Activated naive CD8-positive, alpha-beta T cell treated with anti-CD3 and anti-CD28 coated beads, Interleukin-2, amount 10 ng/mL, durations not matched to agents 7 days and 5 days (primary cell): Measurements from ENCODE around the gene PRDM16. TPM values are rescaled to one million over a fixed set of nuclear protein-coding genes. Genes with fewer than 3 reads are reported as not detected.

Source experiments
- ATAC-seq: fragments of 150-1000 bp; cut with Tn5 transposase; one replicate; pipeline ENCODE4 v1.10.0; 2021; ENCODE audit warnings: low read depth, moderate library complexity
- POLR2A ChIA-PET: fragments of 350-600 bp; sonication (Branson Sonifier 250); formaldehyde crosslinking; loops from one replicate; lab custom pipeline; 2021; ENCODE audit warnings: antibody characterized with exemption; lab: Charles Lee
- DNase-seq: peaks from one replicate; pipeline ENCODE4 v3.0.0; 2021
- H3K27ac Mint-ChIP-seq: one replicate; pipeline ENCODE4 v1.8.0; 2022; ENCODE audit warnings: mild to moderate bottlenecking, mixed read lengths
- H3K27me3 Mint-ChIP-seq: one replicate; pipeline ENCODE4 v1.8.0; 2022; ENCODE audit warnings: mild to moderate bottlenecking, moderate library complexity, mixed read lengths
- H3K36me3 Mint-ChIP-seq: one replicate; pipeline ENCODE4 v1.8.0; 2021; ENCODE audit warnings: mild to moderate bottlenecking, mixed read lengths
- H3K4me1 Mint-ChIP-seq: one replicate; pipeline ENCODE4 v1.8.0; 2021; ENCODE audit warnings: mixed read lengths
- H3K4me3 Mint-ChIP-seq: one replicate; pipeline ENCODE4 v1.8.0; 2022; ENCODE audit warnings: mild to moderate bottlenecking, moderate library complexity, mixed read lengths
- H3K9me3 Mint-ChIP-seq: one replicate; pipeline ENCODE4 v1.8.0; 2021; ENCODE audit warnings: mixed read lengths
- total RNA-seq, 2 experiments: library from RNA; stranded (reverse); gene quantifications; one replicate each; pipeline ENCODE4 v1.2.3, GENCODE V29; 2021

PRDM16 gene
- total RNA-seq, 2 experiments from 2014 or later, result not detected

DNA sequence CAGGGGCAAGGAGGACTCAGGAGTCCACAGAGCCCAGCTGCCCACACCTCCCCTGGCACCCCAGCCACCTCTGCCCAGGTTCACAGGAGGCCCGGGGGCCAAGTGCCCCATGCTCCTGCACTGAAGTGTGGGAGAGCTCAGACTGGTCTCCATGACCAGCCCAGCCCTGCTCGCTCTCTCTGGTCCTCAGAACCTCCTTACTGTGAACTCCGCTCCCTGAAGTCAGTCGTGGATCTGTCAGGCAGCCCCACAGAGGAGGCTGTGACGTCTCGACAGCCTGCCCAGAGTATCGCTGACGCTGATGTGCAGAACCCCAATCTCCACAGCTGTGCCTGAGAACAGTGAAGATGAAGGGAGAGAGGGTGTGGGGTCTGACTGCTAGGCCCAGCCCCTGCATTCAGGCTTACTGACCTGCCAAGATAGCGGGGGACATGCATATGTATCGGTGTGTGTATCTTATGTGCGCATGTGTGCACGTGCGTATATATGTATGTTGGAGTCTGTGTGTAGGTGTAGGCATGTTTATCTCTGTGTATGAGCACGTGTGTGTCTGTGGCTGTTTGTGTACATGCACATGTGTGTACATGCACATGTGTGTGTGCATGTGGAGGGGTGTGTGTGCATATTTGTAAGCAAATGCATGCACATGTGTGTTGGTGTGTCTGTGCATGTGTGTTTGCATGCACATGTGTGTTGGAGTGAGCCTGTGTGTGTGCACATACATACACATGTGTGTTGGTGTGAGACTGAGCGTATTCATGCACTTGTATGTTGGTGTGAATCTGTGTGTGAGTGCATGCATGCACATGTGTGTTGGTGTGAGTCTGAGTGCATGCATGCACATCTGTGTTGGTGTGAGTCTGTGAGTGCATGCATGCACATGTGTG is 267.0 kb downstream of the PRDM16 start:
- Mint-ChIP-seq H3K27me3 (no peaks in the 10 kb centered on the region), H3K9me3 (no peaks in the 10 kb centered on the region), H3K36me3 (no peaks in the 10 kb centered on the region), H3K27ac (no peak overlapping the region), H3K4me3 (no peak overlapping the region), H3K4me1 (no peaks in the 10 kb centered on the region)
- POLR2A ChIA-PET, result no interaction called here
- DNase-seq (no peak), ATAC-seq (no peak)

DNA sequence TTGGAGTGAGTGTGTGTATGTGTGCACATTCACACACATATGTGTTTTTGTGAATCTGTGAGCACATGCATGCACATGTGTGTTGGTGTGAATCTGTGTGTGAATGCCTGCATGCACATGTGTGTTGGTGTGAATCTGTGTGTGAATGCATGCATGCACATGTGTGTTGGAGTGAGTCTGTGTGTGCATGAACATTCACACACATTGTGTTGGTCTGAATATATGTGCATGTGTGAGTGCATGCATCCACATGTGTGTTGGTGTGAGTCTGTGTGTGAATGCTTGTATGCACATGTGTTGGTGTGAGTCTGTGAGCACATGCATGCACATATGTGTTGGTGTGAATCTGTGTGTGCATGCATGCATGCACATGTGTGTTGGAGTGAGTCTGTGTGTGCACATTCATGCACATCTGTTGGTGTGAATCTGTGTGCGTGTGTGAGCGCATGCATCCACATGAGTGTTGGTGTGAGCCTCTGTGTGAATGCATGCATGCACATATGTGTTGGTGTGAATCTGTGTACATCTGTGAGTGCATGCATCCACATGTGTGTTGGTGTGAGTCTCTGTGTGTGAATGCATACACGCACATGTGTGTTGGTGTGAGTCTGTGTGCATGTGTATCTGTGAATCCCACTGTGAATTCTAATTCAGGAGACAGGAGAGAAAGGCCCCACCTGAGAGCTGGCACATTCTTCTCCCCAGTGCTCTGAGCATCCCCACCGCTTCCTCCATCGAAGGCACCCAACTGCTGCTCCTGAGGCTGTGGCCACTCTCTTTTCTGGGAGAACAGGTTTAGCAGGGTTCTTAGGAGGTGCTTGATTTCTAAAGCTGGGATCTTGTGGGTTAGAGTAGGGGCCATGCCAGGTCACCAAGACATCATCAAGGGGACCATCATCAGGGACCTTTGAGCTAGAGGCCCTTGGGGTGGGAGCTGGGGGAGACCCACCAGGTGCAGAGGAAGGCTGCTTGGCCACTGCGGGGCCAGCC is 267.9 kb downstream of the PRDM16 start:
- no peak overlapping the region for H3K27ac Mint-ChIP-seq

DNA sequence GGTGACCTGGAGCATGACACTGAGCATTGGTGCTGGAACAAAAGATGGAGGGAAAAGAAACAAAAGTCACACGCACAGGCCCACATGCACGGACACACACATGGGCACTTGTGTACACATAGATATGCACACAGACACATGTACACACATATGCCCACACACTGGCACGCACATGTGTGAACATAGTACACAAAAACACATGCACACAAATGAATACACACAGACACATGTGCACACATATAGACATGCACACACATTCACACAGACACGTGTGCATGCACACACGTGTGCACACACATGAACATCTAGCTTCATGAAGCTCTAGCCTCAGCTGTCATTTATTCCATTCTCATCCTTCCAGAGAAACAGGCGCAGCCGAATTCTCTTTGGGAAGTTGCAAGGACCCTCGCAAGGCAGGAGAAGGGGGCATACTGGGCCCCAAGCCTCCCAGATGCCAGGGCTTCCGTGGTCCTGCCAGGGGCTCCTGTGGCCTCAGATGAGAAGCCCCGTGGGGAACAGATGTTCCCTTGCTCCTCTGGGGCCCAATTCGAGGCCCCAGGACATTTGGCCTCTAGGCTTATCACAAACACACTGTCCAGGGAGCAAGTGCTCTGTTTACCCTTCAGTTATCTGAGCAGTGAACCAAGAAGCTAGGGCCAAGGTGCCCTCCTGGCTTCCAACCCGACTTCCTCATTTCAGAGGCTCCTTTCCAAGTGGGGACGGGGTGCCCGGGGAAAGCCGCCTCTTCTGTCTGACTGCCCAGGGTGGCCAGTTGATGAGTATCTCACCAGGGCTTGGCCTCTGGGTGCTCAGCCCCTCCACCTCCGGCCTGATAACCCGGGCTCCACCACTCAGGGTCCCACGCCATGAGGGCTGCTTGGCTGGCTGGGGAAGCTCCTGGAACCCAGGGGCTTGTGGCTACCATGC is 269.1 kb downstream of the PRDM16 start:
- Mint-ChIP-seq H3K36me3 (no peaks in the 10 kb centered on the region), H3K27me3 (no peaks in the 10 kb centered on the region), H3K4me1 (no peaks in the 10 kb centered on the region), H3K27ac (no peak overlapping the region), H3K4me3 (no peak overlapping the region), H3K9me3 (no peaks in the 10 kb centered on the region)
- DNase-seq (no peak), ATAC-seq (no peak)
- POLR2A ChIA-PET, result no interaction called here

More for the DNA sequence above, 267.9 kb downstream of the PRDM16 start:
- DNase-seq, result no peak
- Mint-ChIP-seq H3K4me1 (no peaks in the 10 kb centered on the region), H3K4me3 (no peak overlapping the region), H3K27me3 (no peaks in the 10 kb centered on the region), H3K36me3 (no peaks in the 10 kb centered on the region), H3K9me3 (no peaks in the 10 kb centered on the region)
- no peak for ATAC-seq
- POLR2A ChIA-PET, result no interaction called here

DNA sequence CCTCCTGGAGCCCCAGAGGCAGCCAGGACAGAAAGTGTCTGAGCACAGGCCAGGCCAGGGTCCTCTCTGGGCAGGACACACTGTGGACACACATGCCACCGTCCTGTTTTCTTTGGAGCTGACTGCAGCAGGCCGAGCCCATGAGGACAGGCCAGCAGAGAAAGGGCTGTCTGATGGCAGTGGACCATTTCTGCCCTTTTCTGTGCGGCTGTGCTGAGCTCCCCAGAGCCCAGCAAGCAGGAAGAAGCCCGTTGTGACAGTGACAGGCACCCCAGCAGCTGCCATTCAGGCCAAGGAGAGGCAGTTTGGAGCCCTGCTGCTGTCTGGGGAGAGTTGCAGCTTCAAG is 269.7 kb downstream of the PRDM16 start:
- Mint-ChIP-seq H3K4me3 (no peak overlapping the region), H3K27ac (no peak overlapping the region), H3K9me3 (no peaks in the 10 kb centered on the region), H3K4me1 (no peaks in the 10 kb centered on the region), H3K36me3 (no peaks in the 10 kb centered on the region), H3K27me3 (no peaks in the 10 kb centered on the region)
- DNase-seq, result no peak
- POLR2A ChIA-PET, result no interaction called here
- ATAC-seq, result no peak

GRCh38 chr1:3339856-3340255 is 270.9 kb downstream of the PRDM16 start:
- POLR2A ChIA-PET, result no interaction called here
- peaks cover 6% of the 10 kb centered on the region for H3K9me3 Mint-ChIP-seq

GRCh38 chr1:3340548-3341235 is 271.7 kb downstream of the PRDM16 start:
- Mint-ChIP-seq H3K9me3 (peaks cover 6% of the 10 kb centered on the region), H3K27me3 (no peaks in the 10 kb centered on the region), H3K4me1 (no peaks in the 10 kb centered on the region), H3K27ac (no peak overlapping the region), H3K4me3 (no peak overlapping the region), H3K36me3 (no peaks in the 10 kb centered on the region)
- no peak for DNase-seq
- POLR2A ChIA-PET, result no interaction called here
- no peak for ATAC-seq

More at GRCh38 chr1:3339856-3340255, 270.9 kb downstream of the PRDM16 start:
- Mint-ChIP-seq H3K4me3 (no peak overlapping the region), H3K4me1 (no peaks in the 10 kb centered on the region), H3K27ac (no peak overlapping the region), H3K36me3 (no peaks in the 10 kb centered on the region), H3K27me3 (no peaks in the 10 kb centered on the region)
- no peak for DNase-seq
- no peak for ATAC-seq

- Mint-ChIP-seq H3K36me3 (no peaks in the 10 kb centered on the region), H3K27me3 (no peaks in the 10 kb centered on the region), H3K4me1 (no peaks in the 10 kb centered on the region), H3K9me3 (peaks cover 6% of the 10 kb centered on the region), H3K27ac (no peak overlapping the region), H3K4me3 (no peak overlapping the region)
- ATAC-seq (no peak), DNase-seq (no peak)
- POLR2A ChIA-PET, result no interaction called here
Observed at GRCh38 chr1:3341236-3341994, 272.4 kb downstream of the PRDM16 start.

DNA sequence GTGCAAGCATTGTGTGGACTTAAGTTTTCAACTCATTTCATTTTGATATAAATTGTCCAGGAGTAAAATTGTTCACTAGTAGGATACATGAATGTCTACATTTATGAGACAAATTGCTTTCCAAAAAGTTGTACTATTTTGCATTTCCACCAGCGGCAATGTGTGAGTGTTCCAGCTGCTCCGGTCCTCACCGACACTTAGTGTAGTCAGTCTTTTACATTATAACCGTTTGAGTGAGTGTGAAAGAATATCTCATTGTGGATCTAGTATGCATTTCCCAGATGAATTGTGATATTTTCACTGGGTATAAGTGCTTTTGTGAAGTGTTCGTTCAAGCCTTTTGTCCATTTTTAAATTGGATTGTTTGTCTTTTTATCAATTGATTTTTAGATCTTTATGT is 274.0 kb downstream of the PRDM16 start:
- no peaks in the 10 kb centered on the region for H3K36me3 Mint-ChIP-seq
- H3K4me1 Mint-ChIP-seq, result no peaks in the 10 kb centered on the region
- DNase-seq (no peak), ATAC-seq (no peak)
- H3K27me3 Mint-ChIP-seq, result no peaks in the 10 kb centered on the region
- POLR2A ChIA-PET, result no interaction called here
- H3K27ac Mint-ChIP-seq, result no peak overlapping the region
- H3K4me3 Mint-ChIP-seq, result no peak overlapping the region
- peaks cover 6% of the 10 kb centered on the region for H3K9me3 Mint-ChIP-seq

DNA sequence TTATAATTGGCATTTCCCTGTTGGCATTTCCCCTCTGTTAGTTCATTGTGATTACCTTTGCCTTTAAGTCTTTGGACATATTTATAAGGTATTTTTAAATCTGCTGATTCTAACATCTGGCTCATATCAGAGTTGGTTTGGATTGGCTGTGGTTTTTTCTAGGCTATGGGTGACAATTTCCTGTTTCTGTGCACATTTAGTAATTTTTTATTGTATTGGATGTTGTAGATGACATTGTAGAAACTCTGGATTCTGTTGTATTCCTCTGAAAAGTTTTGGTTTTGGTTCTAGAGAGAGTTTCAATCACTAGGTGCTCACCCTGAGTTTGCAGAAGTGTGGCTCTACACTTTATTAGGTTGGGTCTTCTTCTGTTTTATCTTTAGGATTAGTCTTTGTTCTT is 275.4 kb downstream of the PRDM16 start:
- Mint-ChIP-seq H3K9me3 (peaks cover 6% of the 10 kb centered on the region), H3K27ac (no peak overlapping the region), H3K4me1 (no peaks in the 10 kb centered on the region), H3K4me3 (no peak overlapping the region), H3K36me3 (no peaks in the 10 kb centered on the region), H3K27me3 (no peaks in the 10 kb centered on the region)
- POLR2A ChIA-PET, result no interaction called here
- DNase-seq (no peak), ATAC-seq (no peak)

DNA sequence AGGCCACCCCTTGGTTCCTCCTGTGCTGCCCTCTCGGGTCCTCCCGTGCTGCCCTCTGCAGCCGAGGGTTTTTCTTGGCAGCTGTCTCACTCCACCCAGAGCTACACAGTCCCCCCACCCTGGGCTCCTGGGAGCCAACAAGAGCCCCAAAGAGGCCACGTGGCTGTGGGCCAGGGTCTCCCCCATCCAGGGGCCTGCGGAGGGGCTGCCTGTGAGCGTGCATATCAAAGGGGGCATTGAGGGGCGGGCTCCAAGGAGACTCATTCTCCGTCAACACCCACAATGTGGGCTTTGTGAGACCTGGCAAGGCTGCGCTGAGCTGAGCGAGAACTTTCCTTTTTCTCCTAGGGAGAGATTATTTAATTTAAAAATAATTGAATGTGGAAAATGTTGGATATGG is 276.8 kb downstream of the PRDM16 start:
- no peak overlapping the region for H3K27ac Mint-ChIP-seq
- no peak overlapping the region for H3K4me3 Mint-ChIP-seq
- H3K4me1 Mint-ChIP-seq, result no peaks in the 10 kb centered on the region
- H3K9me3 Mint-ChIP-seq, result peaks cover 6% of the 10 kb centered on the region
- ATAC-seq (no peak), DNase-seq (no peak)
- POLR2A ChIA-PET, result no interaction called here
- H3K27me3 Mint-ChIP-seq, result no peaks in the 10 kb centered on the region
- H3K36me3 Mint-ChIP-seq, result no peaks in the 10 kb centered on the region

DNA sequence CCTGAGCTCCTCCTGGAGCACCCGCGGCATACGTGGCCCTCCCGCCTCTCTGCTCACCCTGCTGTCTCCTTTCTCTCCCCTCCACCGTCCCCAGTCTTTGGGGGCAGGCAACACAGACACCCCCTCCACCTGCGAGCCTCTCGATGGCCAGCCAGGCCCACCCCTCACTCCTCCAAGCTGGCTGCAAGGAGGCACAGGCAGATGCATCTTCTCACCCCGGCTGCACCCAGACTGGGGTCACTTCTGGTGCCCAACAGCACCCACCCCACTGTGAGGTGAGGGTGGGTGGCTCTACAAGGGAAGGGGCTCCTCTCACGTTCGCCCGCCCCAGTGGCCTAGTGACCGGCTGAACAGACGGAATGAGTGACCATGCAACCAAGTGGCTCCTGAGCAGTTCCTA is 277.5 kb downstream of the PRDM16 start:
- POLR2A ChIA-PET, result no interaction called here
- no peaks in the 10 kb centered on the region for H3K27me3 Mint-ChIP-seq
- no peak for DNase-seq
- ATAC-seq, result no peak
- peaks cover 6% of the 10 kb centered on the region for H3K9me3 Mint-ChIP-seq
- no peaks in the 10 kb centered on the region for H3K36me3 Mint-ChIP-seq
- H3K27ac Mint-ChIP-seq, result no peak overlapping the region
- no peak overlapping the region for H3K4me3 Mint-ChIP-seq
- no peaks in the 10 kb centered on the region for H3K4me1 Mint-ChIP-seq
